SW480 (cell line): ENCODE data around the gene CRP.
"Not testable (repeated sequence)": the region's sequence is repeated elsewhere in the genome, so short reads cannot be mapped to it uniquely, and the experiment has no call there.

Experiments
- DNase-seq: peaks from one replicate; pipeline ENCODE4 v3.0.0-alpha.2; 2016; ENCODE audit warnings: low spot score

CRP gene

DNA sequence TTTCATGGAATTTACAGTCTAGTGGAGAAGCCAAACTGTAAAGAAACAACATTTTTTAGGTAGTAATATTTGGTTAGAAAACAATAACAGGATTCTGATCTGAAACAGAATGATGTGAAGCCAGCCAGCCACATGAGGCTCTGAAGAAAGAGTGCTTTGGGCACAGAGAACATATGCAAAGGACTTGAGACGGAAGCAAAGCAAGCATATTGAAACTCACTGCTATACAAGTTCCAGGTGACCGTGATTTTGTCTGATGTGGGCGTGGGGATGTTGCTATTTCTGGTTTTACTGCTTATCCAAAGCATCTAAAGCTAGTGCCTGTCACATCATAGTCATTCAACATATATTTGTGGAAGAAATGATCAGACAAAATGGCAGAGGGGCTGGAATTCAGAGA is 14.7 kb downstream of the CRP start:
- DNase-seq: no peak

GRCh38 chr1:159699246-159699645 is 15.1 kb downstream of the CRP start:
- DNase-seq: no peak

DNA sequence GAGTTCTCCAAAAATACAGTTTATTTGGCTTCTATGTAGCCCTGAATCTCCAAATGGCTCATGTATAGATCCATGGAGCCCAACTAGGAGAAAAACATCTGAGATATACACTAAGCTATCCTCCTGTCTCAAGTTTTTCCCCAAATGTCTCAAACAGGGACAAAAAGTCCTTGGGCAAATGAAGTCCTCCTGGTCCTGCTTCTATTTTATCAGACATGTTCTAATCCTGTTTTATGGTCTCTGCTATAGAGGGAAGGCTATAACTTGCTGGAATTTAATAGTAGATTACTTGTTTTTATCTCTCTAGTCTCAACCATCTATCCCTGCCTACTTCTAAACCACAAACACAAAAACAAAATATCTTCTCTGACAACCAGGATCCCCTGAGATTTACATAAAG is 26.9 kb downstream of the CRP start:
- no peak for DNase-seq

DNA sequence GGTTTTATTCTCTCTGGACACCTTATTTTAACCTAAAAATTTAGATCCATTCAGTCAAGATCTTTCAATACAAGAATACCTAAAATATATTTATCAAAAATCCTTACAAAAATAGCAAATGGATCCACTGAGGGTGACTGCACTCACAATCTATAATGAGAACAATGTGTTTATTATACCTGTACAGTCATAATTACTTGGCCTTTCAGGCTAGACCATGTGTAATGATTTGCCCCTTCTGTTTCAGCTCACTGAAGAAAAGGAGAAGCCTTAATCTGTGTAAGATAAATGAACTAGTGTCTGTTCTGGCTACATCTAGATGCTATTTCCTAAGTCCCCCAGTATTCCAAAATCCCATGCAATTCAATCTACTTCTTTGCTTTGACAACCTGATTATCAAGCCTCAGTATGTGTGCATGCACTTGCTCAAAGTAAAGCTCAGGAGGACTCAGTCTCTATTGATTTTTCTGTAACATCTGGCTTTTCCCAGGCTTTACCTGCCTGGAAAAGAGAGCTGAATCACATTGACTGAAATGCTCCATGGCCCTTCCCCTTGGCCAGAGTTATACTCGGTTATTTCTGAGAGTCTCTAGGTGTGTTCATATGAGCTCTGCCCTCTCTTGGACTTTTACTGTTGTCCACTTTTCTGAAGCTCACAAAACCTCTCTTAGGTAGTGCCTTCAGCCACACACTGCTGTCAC is 27.6 kb downstream of the CRP start:
- no peak for DNase-seq

DNA sequence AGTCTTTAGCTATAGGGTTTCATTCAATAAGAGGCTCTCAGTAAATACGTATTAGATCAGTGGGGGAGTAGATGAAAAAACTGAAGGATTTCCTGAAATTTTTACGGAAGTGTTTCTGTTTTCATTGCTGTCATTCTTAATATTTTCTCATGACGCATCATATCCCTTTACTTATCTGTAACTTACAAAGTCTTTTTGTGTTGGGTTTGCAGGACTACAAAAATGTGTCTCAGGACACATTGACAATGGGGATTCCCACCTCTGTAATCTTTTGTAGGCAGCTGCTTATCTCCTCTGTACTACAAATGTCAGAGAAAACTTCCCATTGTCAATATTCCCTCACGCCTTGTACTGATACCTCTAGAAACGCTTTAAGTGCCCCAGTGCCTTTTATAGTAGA is 35.5 kb downstream of the CRP start:
- no peak for DNase-seq

DNA sequence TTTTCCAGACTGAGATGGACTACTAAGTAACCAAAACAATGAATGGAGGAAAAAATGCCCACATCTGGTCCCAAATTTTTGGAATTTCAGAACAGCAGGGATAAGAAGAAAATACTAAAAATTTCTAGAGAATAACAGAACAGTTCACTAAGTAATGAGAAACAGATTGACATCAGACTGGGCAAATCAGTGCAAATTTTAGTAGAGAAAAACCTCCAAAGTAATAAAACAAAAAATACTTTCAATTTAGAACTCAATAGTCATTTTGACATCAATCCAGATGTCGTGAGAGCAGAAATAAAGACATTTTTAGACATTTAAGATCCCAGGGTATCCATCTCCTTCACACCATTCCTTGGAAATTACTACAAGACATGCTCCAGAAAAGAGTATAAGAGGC is 39.3 kb downstream of the CRP start:
- DNase-seq: no peak

- not testable (repeated sequence) for DNase-seq
Measured at GRCh38 chr1:159672390-159672789, 42.0 kb downstream of the CRP start.

DNA sequence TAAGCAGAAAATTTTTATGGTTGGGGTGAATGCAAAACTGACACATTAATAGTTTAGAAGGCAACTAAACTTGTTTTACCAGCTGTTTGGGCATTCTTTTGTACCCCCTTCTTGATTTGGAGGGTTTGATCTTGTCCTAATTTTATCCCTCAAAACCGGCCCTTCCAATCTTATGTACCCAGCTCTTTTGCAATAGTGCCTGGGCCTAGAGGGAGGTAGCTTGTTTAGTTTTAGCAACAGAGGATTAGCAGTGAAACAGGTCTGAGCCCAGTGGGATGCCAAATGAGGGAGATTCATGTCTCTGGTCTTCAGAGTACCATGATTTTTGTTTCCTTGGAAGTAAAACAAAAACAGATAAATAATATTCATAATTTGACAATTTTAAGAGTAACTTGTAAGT is 45.1 kb downstream of the CRP start:
- DNase-seq: no peak

DNA sequence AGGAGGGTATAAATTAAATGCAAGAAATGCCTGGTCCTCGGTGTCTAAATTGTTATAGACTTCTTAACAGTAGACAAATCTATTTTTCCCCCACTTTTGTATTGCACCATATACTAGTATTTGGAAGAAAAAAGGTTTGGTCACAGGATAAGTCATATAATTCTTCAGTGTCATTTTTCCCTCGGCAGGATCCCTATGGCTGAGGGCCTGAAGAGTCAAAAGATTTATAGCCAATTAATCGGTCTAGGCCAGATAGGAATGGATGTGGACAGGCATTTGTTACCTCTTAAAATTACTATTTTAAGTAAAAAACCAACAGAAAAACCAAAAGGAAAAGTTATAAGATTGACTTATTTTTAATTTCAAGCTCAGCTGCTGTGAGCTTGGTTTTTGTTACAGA is 45.6 kb downstream of the CRP start:
- DNase-seq: no peak

DNA sequence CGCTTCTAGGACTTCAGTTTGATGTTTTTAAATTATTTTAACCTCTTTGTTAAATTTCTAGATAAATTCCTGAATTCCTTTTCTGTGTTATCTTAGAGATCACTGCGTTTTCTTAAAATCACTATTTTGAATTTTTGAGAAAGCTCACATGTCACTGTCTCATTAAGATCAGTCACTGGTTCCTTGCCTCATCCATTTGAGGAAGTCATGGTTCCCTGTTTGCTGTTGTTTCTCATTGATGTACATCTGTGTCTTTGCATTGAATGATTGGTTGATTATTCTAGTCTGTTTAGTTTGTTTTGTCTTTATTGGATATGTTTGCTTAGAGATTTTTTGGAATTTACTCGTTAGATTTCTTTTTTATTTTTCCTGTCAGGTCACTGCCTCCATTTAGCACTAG is 50.1 kb downstream of the CRP start:
- DNase-seq: no peak

GRCh38 chr1:159663552-159663951 is 50.8 kb downstream of the CRP start:
- DNase-seq: no peak
